WERI-Rb-1 (cell line): ENCODE measurements around the gene CDK5.

ENCODE experiments used
- DNase-seq: peaks from one replicate; pipeline ENCODE4 v3.0.0-alpha.2; 2020
- H3K27ac ChIP-seq: fragments of 250-450 bp; sonication (Bioruptor Pico); 2 replicates; pipeline ENCODE4 v1.5.1; 2020; ENCODE audit warnings: mild to moderate bottlenecking, moderate library complexity
- H3K27me3 ChIP-seq: fragments of 250-450 bp; sonication (Bioruptor Pico); 2 replicates; pipeline ENCODE4 v1.5.1; 2021; ENCODE audit warnings: mild to moderate bottlenecking, low read depth, moderate library complexity; ENCODE audit not compliant: insufficient read depth, severe bottlenecking
- H3K36me3 ChIP-seq: fragments of 250-450 bp; sonication (Bioruptor Pico); 2 replicates; pipeline ENCODE4 v1.5.1; 2020; ENCODE audit warnings: mild to moderate bottlenecking, moderate library complexity
- H3K4me3 ChIP-seq: 2 replicates; pipeline ENCODE4 v1.5.1; 2011; ENCODE audit warnings: low read depth, mild to moderate bottlenecking, control low read depth, low read length
- H3K9me3 ChIP-seq: fragments of 250-450 bp; sonication (Bioruptor Pico); 2 replicates; pipeline ENCODE4 v1.5.1; 2021; ENCODE audit warnings: mild to moderate bottlenecking, moderate library complexity; ENCODE audit not compliant: severe bottlenecking
- TF ChIP-seq, protein P1 (sequence below): IDR thresholded peaks from 2 replicates; pipeline ENCODE4 v1.5.1; 2011; ENCODE audit warnings: low read depth, mild to moderate bottlenecking, control low read depth, inconsistent platforms, low read length

Gene CDK5

DNA sequence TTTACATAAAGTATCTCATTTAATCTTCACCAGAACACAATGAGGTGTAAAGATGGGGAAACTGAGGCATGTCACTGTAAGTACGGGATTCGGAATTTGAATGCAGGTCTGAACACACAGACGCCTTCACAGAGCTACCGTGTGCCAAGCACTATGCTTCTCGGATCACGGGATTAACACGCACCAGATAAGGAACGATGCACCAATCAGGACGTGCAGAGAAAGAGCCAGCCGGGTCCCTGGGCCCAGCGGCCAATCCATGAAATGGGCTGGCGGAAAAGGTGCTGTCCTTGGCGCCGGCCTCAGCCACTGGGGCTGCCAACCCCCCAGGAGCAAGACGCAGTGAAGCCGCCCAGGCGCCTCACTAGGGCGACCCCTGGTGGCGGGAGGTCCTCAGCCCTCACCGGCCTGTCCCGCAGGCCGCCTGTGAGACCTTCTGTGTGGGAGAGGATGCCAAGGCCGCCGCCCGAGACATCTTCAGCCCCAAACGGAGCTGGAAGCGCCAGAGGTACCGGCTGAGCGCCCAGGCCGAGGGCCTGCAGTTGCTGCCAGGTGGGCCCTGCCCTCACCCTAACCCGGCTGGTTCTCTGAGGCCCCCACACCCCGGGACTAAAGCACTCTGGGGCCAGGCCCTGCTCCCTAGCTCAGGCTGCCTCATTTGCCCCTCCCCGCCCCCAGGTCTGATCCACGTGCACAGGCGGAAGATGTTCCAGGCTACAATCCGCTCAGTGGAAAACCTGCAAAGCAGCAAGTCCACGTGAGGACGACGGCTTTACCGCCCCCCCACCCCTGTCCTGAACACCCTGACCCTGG is 49.0 kb downstream of the CDK5 start:
- TF ChIP-seq, protein P1, sequence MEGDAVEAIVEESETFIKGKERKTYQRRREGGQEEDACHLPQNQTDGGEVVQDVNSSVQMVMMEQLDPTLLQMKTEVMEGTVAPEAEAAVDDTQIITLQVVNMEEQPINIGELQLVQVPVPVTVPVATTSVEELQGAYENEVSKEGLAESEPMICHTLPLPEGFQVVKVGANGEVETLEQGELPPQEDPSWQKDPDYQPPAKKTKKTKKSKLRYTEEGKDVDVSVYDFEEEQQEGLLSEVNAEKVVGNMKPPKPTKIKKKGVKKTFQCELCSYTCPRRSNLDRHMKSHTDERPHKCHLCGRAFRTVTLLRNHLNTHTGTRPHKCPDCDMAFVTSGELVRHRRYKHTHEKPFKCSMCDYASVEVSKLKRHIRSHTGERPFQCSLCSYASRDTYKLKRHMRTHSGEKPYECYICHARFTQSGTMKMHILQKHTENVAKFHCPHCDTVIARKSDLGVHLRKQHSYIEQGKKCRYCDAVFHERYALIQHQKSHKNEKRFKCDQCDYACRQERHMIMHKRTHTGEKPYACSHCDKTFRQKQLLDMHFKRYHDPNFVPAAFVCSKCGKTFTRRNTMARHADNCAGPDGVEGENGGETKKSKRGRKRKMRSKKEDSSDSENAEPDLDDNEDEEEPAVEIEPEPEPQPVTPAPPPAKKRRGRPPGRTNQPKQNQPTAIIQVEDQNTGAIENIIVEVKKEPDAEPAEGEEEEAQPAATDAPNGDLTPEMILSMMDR: peak; percentile 78
- H3K9me3 ChIP-seq: no peaks in the 10 kb centered on the region
- no peaks in the 10 kb centered on the region for H3K27me3 ChIP-seq
- DNase-seq: peak; percentile 49
- H3K27ac ChIP-seq: no peak overlapping the region
- no peaks in the 10 kb centered on the region for H3K36me3 ChIP-seq
- H3K4me3 ChIP-seq: no peak overlapping the region

DNA sequence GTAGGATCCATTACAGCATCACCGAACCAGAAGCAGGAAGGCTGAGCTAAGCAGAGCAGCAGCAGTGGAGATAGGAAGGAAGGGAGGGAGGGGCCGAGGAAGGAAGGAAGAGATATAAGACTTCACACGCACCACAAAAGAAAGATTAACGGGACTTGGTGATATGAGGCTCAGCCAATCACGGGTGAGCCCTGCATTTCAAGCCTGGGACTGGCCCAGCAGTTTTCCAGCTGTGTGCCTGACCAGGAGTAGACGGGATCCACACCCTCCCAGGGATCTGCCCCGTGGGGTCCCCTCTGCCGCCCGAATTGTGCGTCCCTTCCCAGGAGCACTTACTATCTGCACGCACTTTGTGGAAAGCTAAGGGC is 49.6 kb downstream of the CDK5 start:
- no peaks in the 10 kb centered on the region for H3K36me3 ChIP-seq
- TF ChIP-seq, protein P1: no peak
- H3K4me3 ChIP-seq: no peak overlapping the region
- no peaks in the 10 kb centered on the region for H3K9me3 ChIP-seq
- no peaks in the 10 kb centered on the region for H3K27me3 ChIP-seq
- H3K27ac ChIP-seq: no peak overlapping the region
- DNase-seq: no peak

DNA sequence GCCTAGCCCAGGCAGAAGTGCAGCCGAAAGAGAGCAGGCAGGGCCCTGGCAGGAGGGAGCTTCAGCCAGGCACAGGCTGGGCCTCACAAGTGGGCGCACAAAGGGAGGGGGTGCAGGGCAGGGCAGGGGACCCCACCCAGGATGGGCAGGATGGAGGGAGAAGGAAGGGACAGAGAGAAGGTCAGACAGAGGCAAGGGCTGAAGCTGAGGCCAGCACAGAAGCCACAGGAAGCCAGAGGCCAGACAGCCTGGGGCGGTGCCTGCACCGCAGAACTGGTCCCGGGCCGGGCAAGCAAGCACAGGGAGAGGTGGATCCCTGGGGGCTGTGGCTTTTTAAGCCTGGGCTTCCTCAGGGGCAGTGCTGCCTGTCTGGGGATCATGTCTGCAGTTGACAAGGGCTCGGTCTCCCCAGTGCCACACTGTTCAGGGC is 50.2 kb downstream of the CDK5 start:
- H3K27ac ChIP-seq: no peak overlapping the region
- no peaks in the 10 kb centered on the region for H3K9me3 ChIP-seq
- TF ChIP-seq, protein P1: no peak
- H3K4me3 ChIP-seq: no peak overlapping the region
- H3K27me3 ChIP-seq: no peaks in the 10 kb centered on the region
- H3K36me3 ChIP-seq: no peaks in the 10 kb centered on the region
- no peak for DNase-seq

DNA sequence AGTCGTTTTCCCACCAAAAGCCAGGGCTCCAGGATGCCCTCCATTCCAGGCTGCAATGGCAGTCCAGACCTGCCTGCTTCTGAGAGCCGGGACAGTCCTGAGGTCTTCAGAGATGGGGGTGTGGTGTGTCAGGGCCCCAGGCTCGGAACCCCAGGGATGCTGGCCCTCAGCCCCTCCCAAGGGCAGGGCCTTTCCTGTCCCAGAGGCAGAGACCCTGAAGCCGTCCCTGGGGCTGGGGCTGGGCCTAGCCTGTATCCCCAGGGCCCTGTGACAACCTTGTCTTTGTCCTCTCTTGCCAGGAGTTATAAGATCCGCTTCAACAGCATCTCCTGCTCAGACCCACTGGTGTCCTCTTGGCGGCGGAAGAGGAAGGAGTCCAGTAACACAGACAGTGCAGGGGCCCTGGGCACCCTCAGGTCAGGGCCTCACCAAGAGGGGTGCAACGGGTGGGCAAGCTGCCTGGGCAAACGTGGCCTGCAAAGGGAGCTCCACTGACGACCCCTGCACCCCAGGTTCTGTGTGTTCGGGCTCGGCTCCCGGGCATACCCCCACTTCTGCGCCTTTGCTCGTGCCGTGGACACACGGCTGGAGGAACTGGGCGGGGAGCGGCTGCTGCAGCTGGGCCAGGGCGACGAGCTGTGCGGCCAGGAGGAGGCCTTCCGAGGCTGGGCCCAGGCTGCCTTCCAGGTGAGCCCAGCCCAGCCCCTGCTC is 51.0 kb downstream of the CDK5 start:
- DNase-seq: no peak
- Histone ChIP-seq H3K27me3 (no peaks in the 10 kb centered on the region), H3K4me3 (no peak overlapping the region), H3K27ac (no peak overlapping the region), H3K9me3 (no peaks in the 10 kb centered on the region), H3K36me3 (no peaks in the 10 kb centered on the region)
- TF ChIP-seq, protein P1: no peak

DNA sequence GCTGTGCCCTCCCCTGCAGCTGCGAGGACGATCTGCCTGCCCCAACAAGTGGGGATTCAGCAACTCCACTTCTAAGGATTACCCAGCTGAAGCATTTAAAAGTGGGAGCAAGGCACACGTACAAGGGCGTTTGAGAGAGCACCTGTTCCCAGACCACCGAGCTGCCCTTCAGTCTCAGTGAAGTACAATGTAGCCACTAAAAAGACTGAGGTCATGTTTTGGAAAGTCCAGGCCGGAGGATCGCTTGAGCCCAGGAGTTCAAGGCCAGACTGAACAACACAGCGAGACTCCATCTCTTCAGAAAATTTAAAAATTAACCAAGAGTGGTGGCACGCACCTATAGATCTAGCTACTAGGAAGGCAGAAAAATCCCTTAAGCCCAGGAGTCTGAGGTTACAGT is 52.1 kb downstream of the CDK5 start:
- Histone ChIP-seq H3K4me3 (no peak overlapping the region), H3K27ac (no peak overlapping the region), H3K9me3 (no peaks in the 10 kb centered on the region), H3K36me3 (no peaks in the 10 kb centered on the region), H3K27me3 (no peaks in the 10 kb centered on the region)
- no peak for DNase-seq
- TF ChIP-seq, protein P1: no peak
